GM12875 (cell line): Measurements from ENCODE around the gene SLC7A11.

Experiments
- H3K4me3 ChIP-seq: one replicate; pipeline ENCODE4 v1.5.1; 2011; ENCODE audit warnings: low read depth, low read length, control low read depth
- TF ChIP-seq, protein P1 (sequence below): IDR thresholded peaks from 2 replicates; pipeline ENCODE4 v1.5.1; 2011; ENCODE audit warnings: low read depth, mild to moderate bottlenecking, control low read depth, inconsistent platforms, low read length, moderate library complexity, borderline replicate concordance; ENCODE audit not compliant: insufficient read depth

The SLC7A11 gene

DNA sequence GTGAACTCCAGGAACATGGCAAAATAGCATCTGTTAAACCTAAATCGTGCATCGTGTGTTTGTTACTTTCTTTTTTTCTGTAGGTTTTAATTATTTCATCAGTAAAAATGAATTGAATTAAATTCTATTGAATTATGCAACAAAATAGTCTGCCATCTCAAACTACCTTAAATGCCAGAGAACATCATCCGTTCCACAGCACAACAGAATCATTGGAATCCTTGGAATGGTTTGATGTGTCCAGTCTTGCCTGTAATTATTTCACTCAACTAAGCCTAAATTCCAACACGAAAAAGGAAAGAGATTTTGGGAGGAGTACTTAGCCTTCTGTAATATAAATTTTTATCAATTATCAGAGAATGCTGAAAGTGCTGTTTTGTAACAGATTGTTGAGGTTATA lies 17.1 kb upstream of the SLC7A11 start:
- no peak overlapping the region for H3K4me3 ChIP-seq

DNA sequence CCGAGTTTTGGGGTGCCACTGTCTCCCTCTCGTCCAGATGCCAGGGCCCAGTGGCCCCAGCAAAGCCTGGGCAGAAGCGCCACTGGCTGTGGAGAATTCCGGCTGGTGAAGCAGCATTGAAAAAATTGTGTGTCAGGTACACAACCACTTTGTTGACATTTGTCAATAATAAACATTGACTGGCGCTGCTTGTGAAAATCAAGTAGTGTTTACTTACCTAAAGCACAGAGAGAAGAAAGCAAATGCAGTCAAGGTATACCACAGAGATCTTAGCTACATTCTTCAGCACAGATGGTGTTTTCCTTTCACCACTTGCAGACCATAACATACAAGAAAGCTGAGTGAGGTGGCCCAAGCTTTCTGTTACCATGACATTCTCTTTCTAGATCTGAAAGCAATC lies 14.5 kb upstream of the SLC7A11 start:
- TF ChIP-seq, protein P1, sequence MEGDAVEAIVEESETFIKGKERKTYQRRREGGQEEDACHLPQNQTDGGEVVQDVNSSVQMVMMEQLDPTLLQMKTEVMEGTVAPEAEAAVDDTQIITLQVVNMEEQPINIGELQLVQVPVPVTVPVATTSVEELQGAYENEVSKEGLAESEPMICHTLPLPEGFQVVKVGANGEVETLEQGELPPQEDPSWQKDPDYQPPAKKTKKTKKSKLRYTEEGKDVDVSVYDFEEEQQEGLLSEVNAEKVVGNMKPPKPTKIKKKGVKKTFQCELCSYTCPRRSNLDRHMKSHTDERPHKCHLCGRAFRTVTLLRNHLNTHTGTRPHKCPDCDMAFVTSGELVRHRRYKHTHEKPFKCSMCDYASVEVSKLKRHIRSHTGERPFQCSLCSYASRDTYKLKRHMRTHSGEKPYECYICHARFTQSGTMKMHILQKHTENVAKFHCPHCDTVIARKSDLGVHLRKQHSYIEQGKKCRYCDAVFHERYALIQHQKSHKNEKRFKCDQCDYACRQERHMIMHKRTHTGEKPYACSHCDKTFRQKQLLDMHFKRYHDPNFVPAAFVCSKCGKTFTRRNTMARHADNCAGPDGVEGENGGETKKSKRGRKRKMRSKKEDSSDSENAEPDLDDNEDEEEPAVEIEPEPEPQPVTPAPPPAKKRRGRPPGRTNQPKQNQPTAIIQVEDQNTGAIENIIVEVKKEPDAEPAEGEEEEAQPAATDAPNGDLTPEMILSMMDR: no peak
- no peak overlapping the region for H3K4me3 ChIP-seq

More for the DNA sequence above, 17.1 kb upstream of the SLC7A11 start:
- TF ChIP-seq, protein P1: no peak

DNA sequence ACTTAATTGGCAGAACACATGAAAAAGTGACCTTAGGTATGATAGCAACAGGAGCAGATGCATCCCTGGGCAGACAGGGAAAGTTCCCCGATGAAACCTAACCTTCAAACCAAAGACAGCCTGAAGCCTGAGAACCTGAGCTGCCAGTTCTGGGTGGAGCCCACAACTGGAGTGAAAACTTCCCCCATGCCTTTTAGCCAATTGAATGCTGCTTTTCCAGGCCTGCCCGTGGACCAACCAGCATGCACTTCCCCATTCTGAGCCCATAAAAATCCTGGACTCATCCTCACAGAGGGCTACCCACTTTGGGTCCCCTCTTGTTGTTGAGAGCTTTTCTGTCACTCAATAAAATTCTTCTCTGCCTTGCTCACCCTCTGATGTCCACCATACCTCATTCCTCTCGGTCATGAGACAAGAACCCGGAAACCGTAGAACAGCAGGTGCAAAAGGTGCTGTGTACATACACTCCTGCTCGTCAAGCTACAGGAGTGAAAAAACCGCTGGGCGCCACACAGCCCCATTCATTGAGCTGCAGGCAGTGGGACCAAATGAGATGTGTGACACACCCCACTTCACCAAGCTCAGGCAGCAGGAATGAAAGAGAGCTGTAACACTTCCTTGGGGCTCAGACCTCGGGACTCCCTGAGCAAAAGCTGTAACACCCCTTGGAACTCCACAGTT lies 13.9 kb upstream of the SLC7A11 start:
- H3K4me3 ChIP-seq: no peak overlapping the region
- TF ChIP-seq, protein P1: no peak

DNA sequence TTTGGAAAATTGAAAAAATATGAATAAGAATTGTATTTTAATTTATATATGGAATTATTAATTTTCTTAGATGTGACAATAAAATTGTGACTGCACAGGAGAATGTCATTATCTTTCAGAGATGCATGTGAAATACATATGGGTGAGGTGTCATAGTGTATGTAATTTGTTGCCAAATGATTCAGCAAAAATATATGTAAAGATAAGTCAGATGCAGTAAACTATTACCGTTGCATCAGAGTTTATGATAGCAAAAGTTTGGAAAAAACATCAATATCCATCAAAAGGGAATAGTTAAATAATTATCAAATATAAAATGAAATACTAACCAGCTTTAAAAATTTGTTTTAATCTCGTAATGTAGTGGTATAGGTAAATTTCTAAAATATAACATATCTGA lies 10.4 kb upstream of the SLC7A11 start:
- TF ChIP-seq, protein P1: no peak
- no peak overlapping the region for H3K4me3 ChIP-seq

DNA sequence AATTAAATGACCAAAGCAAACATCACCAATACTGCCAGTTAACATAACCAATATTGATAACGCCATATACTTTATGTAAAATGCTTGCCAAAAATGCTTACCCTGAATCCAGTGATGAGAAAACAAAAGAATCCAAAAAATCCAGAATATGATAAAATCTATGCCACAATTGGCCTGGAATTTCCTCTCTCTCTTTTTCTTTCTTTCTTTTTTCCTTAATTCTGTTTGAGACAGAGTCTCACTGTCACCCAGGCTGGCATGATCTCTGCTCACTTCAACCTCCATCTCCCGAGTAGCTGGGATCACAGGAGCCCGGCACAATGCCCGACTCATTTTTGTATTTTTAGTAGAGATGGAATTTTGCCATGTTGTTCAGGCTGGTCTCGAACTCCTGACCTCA lies 9.8 kb upstream of the SLC7A11 start:
- H3K4me3 ChIP-seq: no peak overlapping the region
- TF ChIP-seq, protein P1: no peak

DNA sequence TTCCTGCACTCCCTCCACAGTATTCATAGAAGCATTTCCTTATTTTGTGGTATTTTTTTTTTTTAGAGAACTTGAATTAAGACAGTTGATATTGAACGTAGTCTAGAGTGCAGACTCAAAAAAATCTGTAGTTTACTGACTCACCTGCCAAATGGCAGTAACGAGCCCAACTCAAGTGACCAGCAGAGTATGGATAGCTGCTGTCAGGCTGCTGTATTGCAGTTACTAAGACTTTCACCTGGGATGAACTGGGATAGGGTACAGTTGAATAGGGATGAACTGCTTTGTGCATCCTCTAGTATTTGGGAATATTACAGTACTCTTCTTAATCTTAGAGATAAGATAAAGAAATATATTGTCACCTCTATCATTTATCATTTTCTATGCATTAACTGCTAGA lies 7.0 kb upstream of the SLC7A11 start:
- H3K4me3 ChIP-seq: no peak overlapping the region
- TF ChIP-seq, protein P1: no peak

DNA sequence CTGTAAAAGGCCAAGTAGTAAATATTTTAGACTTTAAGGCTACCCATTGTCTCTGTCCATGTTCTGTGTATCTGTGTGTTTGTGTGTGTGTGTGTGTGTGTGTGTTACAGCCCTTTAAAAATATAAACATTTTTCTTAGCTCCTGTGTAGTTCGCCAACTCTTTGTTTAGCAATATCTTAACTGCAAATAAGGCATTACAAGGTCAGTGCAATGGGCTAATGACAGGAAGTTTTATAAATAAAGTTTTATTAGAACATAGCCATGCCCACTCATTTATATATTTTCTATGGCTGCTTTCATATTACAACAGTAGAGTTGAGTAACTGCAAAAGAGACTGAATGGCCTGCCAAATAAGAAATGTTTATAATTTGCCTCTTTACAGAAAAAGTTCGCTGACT lies 5.9 kb upstream of the SLC7A11 start:
- no peak overlapping the region for H3K4me3 ChIP-seq
- TF ChIP-seq, protein P1: no peak
